Renal pelvis (tissue), 12 donors: ENCODE data around the gene FST. TPM values are rescaled to one million over a fixed set of nuclear protein-coding genes. Genes with fewer than 3 reads are reported as not detected.
A peak's percentile ranks its signal among the peaks of the same experiment; 100 is the strongest.

Experiments
- DNase-seq: peaks from one replicate; pipeline ENCODE4 v3.0.0-alpha.2; 2013
- long read RNA-seq, 16 experiments: transcript quantifications; one replicate each; lab custom pipeline, GENCODE V29; 2026
- polyA plus RNA-seq, 3 donors: library from polyadenylated mRNA; unstranded; fragments of 120-200 nt; gene quantifications; one replicate each; pipeline ENCODE4 v1.2.1, GENCODE V29; 2013; ENCODE audit not compliant: insufficient read length in 3 of 3

Gene FST
- 10 to 100 TPM; 12.1 to 35.0 (median 28.8) TPM for polyA plus RNA-seq
- long read RNA-seq, donor 1, transcript FST-201 (6 exons, 2,519 nt), result major isoform, 14 of 15 reads
- long read RNA-seq, donor 1, partial matches to known transcripts, result 0 of 15 reads
- long read RNA-seq, donor 1, other reads (novel, unspliced or antisense), result 0 of 15 reads
- long read RNA-seq, donor 2, transcript FST-201 (6 exons, 2,519 nt), result major isoform, 16 of 25 reads
- long read RNA-seq, donor 2, partial matches to known transcripts, result 8 of 25 reads
- long read RNA-seq, donor 2, other reads (novel, unspliced or antisense), result 0 of 25 reads
- long read RNA-seq, donor 3, transcript FST-201 (6 exons, 2,519 nt), result major isoform, 5 of 6 reads
- long read RNA-seq, donor 3, partial matches to known transcripts, result 0 of 6 reads
- long read RNA-seq, donor 3, other reads (novel, unspliced or antisense), result 0 of 6 reads
- long read RNA-seq, donor 4, partial matches to known transcripts, result 0 of 5 reads
- long read RNA-seq, donor 4, other reads (novel, unspliced or antisense), result 0 of 5 reads
- long read RNA-seq, donor 5, transcript FST-201 (6 exons, 2,519 nt), result major isoform, 7 of 7 reads
- long read RNA-seq, donor 5, partial matches to known transcripts, result 0 of 7 reads
- long read RNA-seq, donor 5, other reads (novel, unspliced or antisense), result 0 of 7 reads
- long read RNA-seq, donor 6, transcript FST-201 (6 exons, 2,519 nt), result major isoform, 5 of 5 reads
- long read RNA-seq, donor 6, partial matches to known transcripts, result 0 of 5 reads
- long read RNA-seq, donor 6, other reads (novel, unspliced or antisense), result 0 of 5 reads
- long read RNA-seq, donor 7, transcript FST-201 (6 exons, 2,519 nt), result major isoform, 11 of 25 reads
- long read RNA-seq, donor 7, partial matches to known transcripts, result 9 of 25 reads
- long read RNA-seq, donor 7, other reads (novel, unspliced or antisense), result 0 of 25 reads
- long read RNA-seq, donor 8, transcript FST-201 (6 exons, 2,519 nt), result major isoform, 18 of 30 reads
- long read RNA-seq, donor 8, partial matches to known transcripts, result 11 of 30 reads
- long read RNA-seq, donor 8, other reads (novel, unspliced or antisense), result 0 of 30 reads
- long read RNA-seq, donor 9, transcript FST-201 (6 exons, 2,519 nt), result major isoform, 7 of 10 reads
- long read RNA-seq, donor 9, partial matches to known transcripts, result 0 of 10 reads
- long read RNA-seq, donor 9, other reads (novel, unspliced or antisense), result 0 of 10 reads
- long read RNA-seq, donor 10, transcript FST-201 (6 exons, 2,519 nt), result major isoform, 6 of 6 reads
- long read RNA-seq, donor 10, partial matches to known transcripts, result 0 of 6 reads
- long read RNA-seq, donor 10, other reads (novel, unspliced or antisense), result 0 of 6 reads
- long read RNA-seq, donor 11, transcript FST-201 (6 exons, 2,519 nt), result major isoform, 12 of 13 reads
- long read RNA-seq, donor 11, partial matches to known transcripts, result 0 of 13 reads
- long read RNA-seq, donor 11, other reads (novel, unspliced or antisense), result 0 of 13 reads
- long read RNA-seq, donor 12, transcript FST-201 (6 exons, 2,519 nt), result major isoform, 8 of 11 reads
- long read RNA-seq, donor 12, partial matches to known transcripts, result 0 of 11 reads
- long read RNA-seq, donor 12, other reads (novel, unspliced or antisense), result 0 of 11 reads
- long read RNA-seq, donor 13, transcript FST-201 (6 exons, 2,519 nt), result major isoform, 5 of 6 reads
- long read RNA-seq, donor 13, partial matches to known transcripts, result 0 of 6 reads
- long read RNA-seq, donor 13, other reads (novel, unspliced or antisense), result 0 of 6 reads
- long read RNA-seq, donor 14, transcript FST-201 (6 exons, 2,519 nt), result major isoform, 8 of 10 reads
- long read RNA-seq, donor 14, partial matches to known transcripts, result 0 of 10 reads
- long read RNA-seq, donor 14, other reads (novel, unspliced or antisense), result 0 of 10 reads
- long read RNA-seq, donor 15, transcript FST-201 (6 exons, 2,519 nt), result major isoform, 11 of 15 reads
- long read RNA-seq, donor 15, partial matches to known transcripts, result 0 of 15 reads
- long read RNA-seq, donor 15, other reads (novel, unspliced or antisense), result 0 of 15 reads
- long read RNA-seq, donor 16, transcript FST-201 (6 exons, 2,519 nt), result major isoform, 11 of 21 reads
- long read RNA-seq, donor 16, partial matches to known transcripts, result 5 of 21 reads
- long read RNA-seq, donor 16, other reads (novel, unspliced or antisense), result 0 of 21 reads

- DNase-seq, result peak; percentile 47
These were observed at the start of gene FST for GRCh38 chr5:53480416-53481158. TSS of gene FST (plus strand) at chr5:53480629. CDS start at chr5:53480792, 163 bp downstream.

DNA sequence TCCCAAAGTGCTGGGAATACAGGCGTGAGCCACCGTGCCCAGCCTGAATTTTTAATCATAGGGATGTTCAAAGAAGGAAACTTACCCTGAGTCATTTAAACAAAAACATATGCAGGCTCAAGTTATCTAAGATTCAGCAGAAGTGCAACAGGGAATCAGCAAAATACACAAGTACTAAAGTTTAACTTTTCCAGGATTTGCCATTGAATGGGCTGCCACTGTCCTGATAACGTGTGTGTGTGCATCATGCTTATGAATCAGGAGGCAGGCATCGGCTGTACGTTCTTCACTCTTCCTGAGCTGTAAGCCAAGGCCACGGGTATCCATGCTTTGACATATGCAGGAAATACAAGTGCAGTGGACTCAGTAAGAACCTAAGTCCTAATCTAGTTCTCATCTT lies 48.8 kb upstream of the FST start:
- no peak for DNase-seq

- no peak for DNase-seq
These were observed 47.4 kb upstream of the FST start for GRCh38 chr5:53433026-53433425.

DNA sequence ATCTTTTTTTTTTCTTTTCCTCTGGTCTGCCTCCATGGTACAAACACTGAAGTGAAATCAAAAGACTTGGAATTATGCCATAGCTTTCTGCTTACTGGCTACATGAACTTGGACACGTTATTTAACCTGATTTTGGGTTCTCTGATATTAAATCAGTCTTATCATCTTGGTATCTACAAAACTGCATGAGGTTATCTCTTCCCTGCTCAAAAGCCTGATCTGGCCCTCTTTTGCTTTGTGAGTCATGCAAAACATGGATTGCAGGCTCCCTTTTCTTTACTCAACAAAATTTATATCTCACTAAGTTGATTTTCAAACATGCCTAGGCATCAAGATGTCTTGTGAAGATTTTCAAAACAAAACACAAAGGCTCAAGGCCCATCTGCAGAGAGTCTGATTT lies 45.9 kb upstream of the FST start:
- DNase-seq, result no peak

- no peak for DNase-seq
These were observed 43.8 kb upstream of the FST start for GRCh38 chr5:53436480-53437191.

DNA sequence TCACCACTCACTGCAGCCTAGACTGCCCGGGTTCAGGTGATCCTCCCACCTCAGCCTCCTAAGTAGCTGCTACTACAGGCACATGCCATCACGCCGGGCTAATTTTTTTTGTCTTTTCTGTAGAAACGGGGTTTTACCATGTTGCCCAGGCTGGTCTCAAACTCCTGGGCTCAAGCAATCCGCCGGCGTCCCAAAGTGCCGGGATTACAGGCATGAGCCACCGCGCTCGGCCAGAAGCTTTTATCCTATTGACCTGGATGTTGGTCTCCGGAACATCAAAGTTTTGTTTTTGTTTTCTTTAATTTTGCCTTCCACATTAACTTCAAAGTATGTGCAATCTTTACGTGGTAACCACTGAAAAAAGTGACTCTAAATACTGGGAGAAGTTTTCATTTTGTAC lies 42.4 kb upstream of the FST start:
- DNase-seq, result no peak

- no peak for DNase-seq
These were observed 41.6 kb upstream of the FST start for GRCh38 chr5:53438486-53439472.

DNA sequence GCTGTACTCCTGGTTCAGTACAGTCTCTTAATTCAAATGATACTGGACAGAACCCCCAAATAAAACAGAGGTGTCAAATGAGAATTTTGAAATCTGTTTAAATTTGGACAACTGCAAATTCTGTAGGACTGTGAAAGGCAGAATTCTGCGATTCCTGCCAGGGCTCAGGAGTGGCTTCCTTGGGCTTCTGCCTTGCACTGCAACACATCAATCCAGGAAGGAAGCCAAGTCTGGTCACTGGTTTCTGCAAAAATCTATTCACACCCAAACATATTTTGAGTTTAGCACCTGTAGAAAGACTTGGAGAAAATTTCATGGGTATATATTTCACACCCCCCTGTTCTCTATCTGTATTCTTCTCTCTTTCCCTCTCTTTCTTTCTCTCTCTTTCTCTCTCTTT lies 37.5 kb upstream of the FST start:
- no peak for DNase-seq

DNA sequence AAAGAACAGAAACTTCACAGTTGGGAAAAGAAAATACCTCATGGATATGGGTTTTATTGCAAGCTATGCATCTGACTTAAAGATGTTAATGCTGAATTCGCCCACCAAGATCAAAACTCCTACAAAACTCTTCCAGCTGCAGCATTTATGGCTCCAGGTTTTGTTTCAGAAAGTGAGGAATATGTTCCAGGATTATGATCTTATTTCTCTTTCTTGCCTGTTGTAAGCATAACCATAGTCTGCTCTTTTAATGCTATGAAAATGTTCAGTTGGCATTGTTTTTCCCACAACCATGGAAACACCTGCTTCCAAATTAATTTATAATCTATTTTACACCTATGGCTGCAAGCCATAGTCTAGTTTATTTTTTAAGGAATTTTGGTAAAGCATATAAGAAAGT lies 34.9 kb upstream of the FST start:
- DNase-seq, result no peak

GRCh38 chr5:53446908-53447307 lies 33.5 kb upstream of the FST start:
- no peak for DNase-seq

- DNase-seq, result no peak
These were observed 31.6 kb upstream of the FST start for GRCh38 chr5:53448851-53449250.

DNA sequence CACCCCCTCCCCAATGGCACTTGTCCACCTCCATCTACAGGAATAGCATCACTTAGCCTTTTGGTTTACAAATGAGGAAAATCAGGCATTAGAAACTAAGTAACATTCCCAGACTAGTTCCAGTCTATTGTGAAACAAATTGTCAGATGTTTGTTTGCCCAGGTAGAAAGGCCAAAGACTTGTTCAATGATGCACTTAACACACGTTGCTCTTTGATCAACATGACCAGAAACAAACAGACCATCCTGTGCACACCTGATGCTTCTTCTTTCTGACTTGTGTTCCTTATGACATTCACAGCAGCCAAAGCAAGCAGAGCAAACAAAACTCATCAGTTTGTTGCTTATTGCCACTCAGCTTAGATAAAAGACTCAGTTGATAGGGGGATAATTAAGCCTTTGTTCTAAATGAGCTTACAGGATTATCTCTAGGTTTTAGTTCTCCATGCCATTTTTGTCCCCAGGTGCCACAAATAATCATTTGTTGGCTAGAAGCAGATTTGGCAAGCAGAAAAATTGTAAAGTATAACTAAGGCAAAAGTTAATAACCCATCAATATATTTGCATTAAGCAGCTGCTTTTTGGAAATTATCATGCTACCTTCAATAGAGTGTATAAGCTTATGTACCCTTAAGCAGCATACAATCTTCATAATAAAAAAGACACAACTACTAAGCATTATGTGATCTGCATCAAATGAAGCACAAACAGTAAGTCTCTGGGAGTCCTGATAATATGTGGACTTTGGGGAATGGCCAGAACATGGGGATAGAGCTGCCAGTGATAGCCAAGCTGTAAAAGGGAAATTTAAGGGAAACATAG lies 26.3 kb upstream of the FST start:
- no peak for DNase-seq

DNA sequence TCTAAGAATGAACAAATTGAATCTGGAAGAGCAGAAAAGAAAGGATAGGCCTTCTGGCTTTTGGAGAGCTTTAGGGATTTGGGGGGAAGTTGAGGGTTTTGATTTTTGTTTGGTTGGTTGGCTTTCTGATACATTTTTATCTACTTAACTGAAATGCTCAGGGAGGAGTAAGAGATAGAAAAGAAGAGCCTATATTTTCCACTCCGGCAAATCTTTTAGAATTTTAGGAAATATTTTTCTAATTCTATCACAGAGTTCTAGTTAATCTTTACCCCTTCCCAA lies 25.8 kb upstream of the FST start:
- no peak for DNase-seq

GRCh38 chr5:53456366-53456765 lies 24.1 kb upstream of the FST start:
- no peak for DNase-seq

DNA sequence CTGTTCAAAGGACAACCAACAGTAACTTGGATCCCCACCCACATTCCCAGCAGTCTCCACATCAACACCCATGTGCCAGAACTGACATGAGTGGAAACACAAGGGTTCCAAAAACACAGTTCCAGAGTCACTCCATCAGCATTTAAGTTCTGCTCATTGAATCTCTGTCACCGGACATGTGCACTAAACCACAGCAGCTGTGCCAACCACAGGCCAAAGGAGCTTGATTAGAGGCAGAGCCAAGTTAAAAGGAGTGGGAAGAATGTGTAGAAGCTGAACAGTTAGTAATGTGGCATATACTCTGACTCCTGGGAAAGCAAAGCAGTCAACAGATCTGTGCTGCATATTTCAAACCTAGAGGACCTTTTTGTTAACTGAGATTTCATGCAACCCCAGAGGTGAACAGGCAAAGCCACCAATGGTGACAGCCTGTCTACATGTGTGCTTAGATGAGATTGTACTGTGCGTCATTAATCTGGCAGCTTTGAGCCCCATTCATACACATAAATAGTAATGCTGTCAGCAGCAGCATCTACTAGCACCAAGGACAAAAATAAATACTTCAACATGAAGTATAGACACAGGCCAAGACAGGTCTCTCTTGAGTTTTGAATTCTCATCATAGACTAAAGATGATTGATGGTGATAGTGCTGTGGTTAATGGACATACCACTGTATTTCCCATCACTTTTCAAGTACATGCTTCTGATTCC lies 16.4 kb upstream of the FST start:
- no peak for DNase-seq

DNA sequence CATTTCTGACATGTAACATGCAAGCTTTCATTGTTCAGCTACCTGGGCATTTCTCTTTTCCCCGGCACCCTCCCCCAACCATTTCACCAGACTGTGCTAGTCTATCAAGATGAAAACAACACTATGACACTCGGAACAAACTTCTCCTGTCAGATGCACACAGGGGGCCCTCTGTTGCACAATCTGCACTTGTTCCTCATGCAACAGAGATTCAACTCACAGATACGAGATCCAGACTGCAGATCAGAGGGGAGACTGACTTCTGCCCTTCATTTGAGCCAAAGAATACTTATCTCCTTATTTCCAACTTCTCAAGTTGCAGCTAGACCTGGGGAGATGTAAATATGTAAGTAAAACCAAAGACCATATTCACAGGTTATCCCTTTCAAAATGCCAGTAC lies 15.7 kb upstream of the FST start:
- no peak for DNase-seq
